Epithelial cell of esophagus (primary cell): ENCODE measurements around the gene JPT2.

Experiments
- DNase-seq: peaks from one replicate; pipeline ENCODE4 v3.0.0; 2010; ENCODE audit warnings: low read depth
- H3K4me3 ChIP-seq: 2 replicates; pipeline ENCODE4 v1.5.1; 2011; ENCODE audit warnings: mild to moderate bottlenecking, low read length, control low read depth
- CTCF ChIP-seq: IDR thresholded peaks from 2 replicates; pipeline ENCODE4 v1.5.1; 2011; ENCODE audit warnings: low read depth, mild to moderate bottlenecking, low read length, control low read depth, inconsistent platforms; ENCODE audit not compliant: insufficient read depth; ENCODE audit errors: missing control alignments

JPT2 gene

GRCh38 chr16:1651094-1651973 is 26.7 kb upstream of the JPT2 start:
- no peak for DNase-seq
- TF ChIP-seq CTCF, result no peak
- no peak overlapping the region for H3K4me3 ChIP-seq

- no peak for TF ChIP-seq CTCF
- DNase-seq, result no peak
- H3K4me3 ChIP-seq, result no peak overlapping the region
Measured at GRCh38 chr16:1651974-1652312, 26.1 kb upstream of the JPT2 start.

GRCh38 chr16:1653023-1653422 is 25.1 kb upstream of the JPT2 start:
- DNase-seq, result no peak
- no peak for TF ChIP-seq CTCF

GRCh38 chr16:1654505-1655268 is 23.4 kb upstream of the JPT2 start:
- DNase-seq, result no peak
- TF ChIP-seq CTCF, result no peak
- H3K4me3 ChIP-seq, result no peak overlapping the region

More at GRCh38 chr16:1653023-1653422, 25.1 kb upstream of the JPT2 start:
- H3K4me3 ChIP-seq, result no peak overlapping the region

GRCh38 chr16:1655269-1655807 is 22.7 kb upstream of the JPT2 start:
- H3K4me3 ChIP-seq, result no peak overlapping the region
- DNase-seq, result no peak
- TF ChIP-seq CTCF, result no peak

GRCh38 chr16:1655909-1656807 is 21.9 kb upstream of the JPT2 start:
- no peak for DNase-seq
- H3K4me3 ChIP-seq, result no peak overlapping the region
- no peak for TF ChIP-seq CTCF
